Activated CD8-positive, alpha-beta memory T cell treated with anti-CD3 and anti-CD28 coated beads, Interleukin-2, amount 50 U/mL, for 1 hour (primary cell): ENCODE measurements around the gene FGF1.

Experiments used
- DNase-seq: peaks from one replicate; pipeline ENCODE4 v3.0.0-alpha.2; 2020; ENCODE audit errors: extremely low read depth

Gene FGF1

DNA sequence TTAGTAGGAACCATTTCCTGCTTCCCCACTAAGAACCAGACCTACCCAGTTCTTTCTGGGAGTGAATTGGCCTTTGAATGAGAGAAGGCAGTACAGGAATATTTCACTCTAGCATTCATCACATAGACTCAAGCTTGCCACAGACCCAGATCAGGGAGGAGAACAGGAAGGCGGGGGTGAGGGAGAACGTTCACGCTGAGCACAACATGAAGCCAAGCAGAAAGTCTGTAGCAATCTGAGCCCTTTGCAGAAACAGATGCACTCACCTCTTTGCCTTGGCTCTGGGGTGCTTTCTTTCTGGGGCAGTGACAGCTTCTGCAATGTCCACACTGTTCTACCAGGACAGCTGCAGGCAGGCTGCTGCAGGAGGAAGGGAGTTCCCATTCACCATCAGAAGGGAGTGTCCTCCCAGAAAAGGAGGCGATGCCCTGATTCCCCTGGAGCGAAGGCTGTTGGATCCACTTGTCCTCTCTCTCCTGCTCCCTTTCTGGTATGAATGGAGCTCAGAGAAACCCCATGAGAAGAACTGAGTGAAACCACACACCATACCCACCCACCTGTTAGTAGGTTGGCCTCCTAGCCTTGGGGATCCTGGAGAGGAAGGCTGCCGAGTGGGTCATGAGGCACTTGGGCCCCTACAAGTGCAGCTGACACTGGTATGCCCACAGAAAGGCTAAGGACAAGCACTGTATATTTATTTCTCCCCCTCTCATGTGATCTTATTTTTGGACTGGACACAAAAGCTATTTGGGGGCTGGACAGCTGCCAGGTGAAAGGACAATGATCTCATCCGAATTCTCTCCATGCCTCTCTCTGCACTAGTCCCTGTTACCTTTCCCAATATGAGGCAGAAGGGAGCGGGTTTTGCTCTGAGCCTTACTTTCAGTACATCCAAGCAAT lies 11.7 kb upstream of the FGF1 start:
- DNase-seq: no peak

DNA sequence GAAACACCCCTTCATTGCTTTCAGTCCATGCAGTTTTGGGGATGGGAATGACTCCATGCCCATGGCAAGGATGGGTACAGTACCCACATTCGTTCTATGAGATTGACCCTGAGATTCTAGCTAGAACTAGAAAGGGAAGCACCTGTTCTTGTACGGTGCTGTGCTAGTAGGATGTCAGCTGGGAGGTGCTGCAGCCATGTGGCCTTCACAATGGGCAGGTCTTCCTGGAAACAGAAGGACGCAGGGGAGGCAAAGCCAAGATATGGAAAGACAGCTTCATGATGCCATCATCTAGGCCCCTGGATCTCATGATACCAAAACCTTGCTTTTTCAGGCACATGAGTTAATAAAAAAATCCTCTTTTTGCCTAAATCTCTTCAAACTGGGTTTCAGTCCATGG lies 10.5 kb upstream of the FGF1 start:
- no peak for DNase-seq

DNA sequence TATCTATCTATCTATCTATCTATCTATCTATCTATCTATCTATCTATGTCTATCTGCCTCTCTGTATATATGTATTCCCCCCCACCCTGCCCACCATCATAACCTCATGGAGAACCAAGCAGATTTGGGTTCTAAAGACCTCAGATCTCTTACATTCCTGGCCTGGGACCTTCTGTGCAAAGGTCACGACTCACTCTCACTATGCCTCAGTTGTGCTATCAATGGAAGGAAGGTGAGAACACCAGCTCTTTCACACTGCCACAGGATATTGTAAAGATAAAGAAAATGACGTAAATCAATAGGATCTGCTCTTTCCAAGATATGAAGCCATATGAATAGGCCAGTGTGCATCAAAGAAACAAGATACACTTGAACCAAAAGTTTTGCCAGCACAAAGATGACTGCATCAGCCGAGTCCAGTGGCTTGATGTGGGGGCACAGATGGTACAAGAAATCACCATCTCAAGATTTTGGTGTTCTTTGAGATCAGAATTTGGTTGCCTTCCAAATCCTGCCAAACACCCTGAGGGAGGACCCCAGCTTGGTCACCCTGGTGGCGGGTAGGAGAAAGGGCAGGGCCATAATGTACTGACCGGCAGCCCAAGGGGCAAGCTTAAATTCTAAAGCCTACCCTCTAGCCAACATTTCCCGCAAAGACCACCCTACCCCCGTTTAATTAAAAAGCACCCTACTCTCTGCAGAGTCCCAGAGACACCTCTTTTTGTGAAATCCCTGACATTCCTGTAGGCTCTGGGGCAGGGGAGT lies 8.4 kb upstream of the FGF1 start:
- DNase-seq: no peak

DNA sequence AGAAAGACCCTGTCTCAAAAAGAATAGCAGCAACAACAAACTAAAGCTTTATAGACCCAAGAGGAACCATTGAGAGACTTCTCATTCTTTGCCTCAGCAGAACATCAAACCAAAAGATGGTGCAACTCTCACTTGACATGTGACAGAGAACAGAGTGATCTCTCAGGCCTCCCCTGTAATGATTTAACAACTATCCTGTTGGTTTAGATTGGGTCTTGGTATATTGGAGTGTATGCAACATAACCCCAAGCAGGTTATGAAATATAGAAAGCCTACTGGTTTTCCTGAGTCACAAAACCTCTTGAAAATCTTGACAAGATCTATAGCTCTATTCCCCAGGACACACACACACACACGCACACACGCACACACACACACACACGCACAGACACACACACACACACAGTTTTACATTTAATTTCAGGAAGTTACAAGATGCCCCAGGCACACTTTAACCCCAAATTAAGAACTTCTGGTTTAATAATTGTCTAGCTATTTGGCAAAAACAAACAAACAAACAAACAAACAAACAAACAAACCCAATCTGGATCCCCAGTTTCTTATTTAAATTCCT lies 6.5 kb upstream of the FGF1 start:
- DNase-seq: no peak

DNA sequence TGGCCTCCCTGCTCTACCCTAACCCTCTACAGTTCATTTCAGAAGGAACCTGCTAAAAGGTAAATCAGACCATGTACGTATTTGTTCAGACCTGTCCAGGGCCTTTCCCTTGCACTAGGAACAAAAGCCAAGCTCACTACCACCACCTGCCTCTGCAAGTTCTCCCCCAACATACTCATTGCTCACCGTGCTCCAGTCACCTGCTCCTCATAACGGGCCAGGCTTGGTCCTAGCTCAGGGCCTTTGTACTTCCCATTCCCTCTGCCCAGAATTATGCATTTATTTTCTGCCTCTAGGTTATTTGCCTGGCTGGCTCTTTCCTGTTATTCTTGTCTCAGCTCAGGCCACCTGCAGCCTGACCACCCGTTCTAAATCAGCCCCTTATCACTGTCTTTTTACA lies 4.8 kb upstream of the FGF1 start:
- no peak for DNase-seq

DNA sequence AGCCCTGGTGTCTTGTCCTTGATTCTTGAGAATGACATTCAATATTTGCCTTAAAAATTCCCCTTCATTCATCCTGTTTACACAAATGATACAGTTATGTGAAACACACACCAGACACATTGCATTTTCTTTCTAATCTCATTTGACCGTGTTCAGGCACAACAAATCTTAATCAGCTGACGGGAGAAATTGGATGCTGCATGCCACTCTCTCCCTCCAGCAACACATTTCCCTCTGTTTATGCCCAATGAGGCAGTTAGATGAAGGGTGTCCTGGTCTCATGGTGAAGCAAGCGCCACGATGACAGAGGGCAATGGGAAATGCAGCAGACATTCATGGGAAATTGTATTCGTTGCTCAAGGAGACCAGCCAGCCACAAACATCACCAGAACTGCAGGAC lies 3.2 kb upstream of the FGF1 start:
- no peak for DNase-seq

DNA sequence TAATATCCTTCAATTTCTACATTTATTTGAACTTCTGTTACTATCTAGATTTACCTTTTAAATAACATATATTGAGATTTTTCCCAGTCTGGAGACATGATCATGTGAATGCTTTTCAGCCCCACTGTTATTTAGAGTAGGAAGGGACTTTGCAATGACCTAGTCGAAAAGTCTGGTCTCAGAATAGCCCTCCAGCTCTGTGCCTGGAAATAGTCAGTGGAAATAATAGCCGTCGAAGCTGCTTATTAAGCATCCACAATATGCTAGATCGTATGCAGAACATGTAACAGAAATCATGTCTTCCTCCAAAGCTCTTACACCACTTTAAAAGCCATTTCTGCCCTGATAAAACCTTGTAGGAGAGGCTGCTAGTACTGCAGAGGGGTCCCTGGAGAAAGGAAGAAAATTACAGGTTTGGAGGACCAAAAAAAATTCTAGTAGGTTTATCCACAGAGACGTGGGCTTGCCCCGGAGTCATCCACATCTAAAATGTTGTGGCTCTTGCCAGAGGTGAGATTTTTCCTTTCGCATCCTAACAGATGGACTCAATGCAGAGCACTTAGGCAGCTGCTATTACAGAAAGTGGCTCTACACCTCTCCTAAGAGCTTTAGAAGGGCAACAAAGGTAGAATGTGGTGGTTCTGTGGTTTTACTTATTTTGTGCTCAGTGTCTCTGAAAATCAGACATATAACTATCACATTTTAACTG lies 2.5 kb upstream of the FGF1 start:
- DNase-seq: no peak

DNA sequence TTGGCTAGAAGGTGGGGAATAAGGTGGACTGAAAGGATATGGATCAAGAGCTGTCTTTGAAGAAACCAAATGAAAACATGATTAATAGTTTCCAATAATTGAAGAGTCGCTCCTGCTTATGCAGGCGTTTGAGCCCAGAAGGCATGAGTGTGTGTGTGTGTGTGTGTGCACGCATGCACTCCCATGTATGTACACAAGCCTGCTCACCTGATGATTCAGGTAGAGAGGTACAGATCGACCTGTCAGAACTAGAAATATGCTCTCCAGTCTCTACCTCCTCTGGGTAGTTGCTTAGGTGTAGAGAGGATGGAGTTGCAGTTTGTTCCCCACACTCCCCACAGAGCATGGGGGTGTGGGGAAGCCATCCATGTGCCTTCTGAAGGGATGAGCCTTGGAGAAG lies 1.1 kb upstream of the FGF1 start:
- DNase-seq: no peak

DNA sequence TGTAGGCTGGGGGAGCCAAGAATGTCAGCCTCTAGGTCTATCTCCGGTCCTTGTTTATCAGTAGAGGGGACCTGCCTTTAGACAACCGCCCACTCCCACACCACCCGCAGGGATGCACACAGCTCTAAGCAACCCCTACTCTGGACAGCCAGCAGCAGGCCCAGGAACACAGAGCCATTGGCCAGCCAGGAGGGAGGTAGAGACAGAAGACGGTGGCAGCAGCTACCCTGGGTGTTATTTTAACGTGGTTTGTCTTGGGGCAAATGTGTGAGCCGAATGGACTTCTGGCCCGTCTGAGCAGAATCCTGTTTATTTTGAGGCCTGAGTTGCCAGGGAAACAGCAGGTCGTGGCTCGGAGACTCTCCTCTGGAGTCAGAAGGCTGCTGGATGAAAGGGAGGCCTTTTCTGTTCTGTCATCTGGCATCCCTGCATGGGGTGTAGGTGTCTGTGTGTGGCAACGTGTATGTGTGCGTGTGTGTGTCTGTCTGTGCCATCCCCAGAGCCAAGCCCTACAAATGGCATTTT lies 382 bp upstream of the FGF1 start:
- DNase-seq: no peak

DNA sequence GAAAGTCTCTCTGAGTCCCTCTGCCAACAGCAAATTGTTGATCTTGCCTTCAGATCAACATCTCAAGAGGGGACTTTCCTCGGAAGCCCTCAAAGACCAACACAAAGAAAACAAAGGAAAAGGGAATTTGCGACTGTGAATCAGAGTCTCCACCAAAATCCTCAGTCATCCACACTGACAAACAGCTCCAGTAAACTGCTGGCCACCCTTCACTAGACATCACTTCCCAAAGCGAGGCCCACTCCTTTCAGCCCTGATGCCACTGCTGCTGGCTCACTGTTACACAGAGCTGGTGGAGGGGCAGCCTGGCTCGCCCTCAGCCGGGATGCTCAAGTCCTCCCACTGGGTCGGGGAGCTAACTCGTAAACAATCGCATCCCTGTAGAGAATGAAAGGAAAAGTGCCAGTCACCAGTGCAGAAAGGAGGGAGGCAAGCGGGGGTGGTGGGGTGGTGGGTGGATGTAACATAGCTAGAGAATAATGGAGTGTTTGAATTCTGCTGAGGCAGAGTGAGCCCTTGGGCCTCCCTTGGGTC lies 1.3 kb downstream of the FGF1 start:
- no peak for DNase-seq

DNA sequence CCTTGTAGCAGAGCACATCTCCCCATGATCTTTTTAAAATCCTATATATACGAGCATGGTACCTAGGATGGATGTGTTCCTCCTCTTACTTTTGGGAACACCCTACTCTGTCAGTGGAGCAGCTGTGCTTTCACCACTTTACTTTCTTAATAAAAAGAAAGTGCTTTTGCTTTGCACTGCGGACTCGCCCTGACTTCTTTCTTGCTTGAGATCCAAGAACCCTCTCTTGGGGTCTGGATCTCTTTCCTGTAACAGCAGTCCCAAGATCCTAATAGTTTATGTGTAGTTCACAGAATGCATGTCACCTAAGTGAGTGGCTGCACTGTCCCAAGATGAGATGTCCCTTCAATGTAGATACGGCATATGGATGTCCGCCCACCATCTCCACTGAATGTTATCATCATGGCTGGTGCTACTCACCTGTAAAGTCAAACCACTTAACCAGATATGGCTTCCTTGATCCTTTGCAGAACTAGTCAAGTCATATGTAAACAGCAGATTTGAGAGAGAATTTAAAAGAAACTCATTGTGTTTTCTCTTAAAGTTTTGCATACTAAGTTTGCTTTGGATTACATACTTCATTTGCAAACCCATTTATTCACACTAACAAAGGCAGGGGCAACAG lies 1.9 kb downstream of the FGF1 start:
- no peak for DNase-seq

DNA sequence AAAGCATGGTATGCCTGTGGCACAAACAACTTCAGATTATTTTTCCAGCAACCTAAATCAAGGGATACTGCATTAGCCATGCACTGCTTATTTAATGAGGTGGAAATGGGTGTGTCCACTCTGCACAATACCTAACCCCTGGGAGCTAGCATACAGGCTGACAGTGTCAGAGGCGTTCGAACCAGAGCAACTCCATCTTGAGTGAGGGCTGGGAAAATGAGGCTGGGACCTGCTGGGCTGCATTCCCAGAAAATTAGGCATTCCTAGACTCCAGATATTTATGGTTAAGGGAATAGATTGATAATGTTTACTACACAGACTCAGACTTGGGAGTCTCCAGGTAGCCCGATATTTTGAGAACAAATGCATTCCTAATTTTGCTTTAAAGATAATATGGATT lies 2.8 kb downstream of the FGF1 start:
- DNase-seq: no peak

DNA sequence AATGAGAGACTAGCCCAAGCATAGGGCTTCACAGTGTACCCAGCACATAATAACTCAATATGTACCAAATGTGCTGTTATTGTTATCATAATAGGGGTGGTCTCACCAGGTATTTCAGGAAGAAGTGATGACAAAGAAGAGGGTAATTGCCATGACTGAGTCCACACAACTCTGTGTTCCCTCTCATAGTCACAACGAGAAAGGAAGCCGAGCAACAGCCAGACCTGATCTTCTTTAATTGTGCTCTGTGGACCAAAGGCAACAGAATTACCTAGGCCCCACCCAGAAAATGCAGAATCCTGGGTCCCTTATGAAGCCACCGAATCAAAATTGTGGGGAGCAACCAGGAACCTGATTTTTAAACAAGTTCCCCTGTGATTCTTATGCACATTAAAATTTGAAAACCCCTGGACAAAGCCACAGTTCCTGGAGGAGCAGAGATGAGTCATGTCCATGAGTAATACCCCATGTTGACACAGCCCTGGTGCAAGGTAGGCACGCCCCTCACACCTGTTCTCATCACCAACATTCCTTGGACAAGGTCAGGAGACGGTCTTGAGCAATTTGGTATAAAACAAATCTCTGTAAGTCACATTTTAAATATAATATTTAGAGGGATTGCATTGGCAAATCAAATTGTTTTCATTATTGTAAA lies 5.2 kb downstream of the FGF1 start:
- no peak for DNase-seq

DNA sequence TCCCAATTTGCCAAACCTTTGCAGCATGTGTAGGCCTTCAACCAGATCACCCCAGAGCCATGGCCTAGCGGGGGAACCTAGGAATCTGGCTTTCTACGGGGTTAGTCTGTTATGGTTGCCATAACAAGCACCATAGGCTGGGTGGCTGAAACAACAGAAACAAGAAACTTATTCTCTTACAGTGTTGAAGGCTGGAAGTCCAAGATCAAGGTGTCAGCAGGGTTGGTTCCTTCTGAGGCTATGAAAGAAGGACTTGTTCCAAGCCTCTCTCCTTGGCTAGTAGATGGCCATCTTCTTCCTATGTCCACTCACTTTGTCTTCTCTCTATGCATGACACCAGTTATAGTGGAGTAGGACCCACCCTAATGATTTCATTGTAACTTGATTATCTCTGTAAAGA lies 6.1 kb downstream of the FGF1 start:
- DNase-seq: no peak

DNA sequence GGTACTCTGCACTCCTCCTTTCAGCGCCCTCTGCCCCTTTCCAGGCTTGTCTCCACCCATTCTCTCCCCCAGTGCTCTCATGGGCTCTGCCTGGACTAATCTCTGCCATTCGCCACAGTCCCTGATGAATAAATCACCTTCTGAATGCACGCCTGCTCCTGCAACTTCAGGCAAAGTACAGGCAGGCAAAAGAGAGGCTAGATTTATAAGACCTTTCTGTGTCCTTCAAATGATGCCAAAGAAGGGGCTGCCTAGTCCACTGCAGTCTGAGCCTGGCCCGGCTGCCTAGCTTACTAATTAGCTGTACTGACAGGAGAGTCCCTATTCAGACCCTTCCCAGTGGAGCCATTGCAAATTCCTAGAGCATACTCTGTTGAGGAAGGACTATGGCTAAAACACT lies 7.4 kb downstream of the FGF1 start:
- DNase-seq: no peak

DNA sequence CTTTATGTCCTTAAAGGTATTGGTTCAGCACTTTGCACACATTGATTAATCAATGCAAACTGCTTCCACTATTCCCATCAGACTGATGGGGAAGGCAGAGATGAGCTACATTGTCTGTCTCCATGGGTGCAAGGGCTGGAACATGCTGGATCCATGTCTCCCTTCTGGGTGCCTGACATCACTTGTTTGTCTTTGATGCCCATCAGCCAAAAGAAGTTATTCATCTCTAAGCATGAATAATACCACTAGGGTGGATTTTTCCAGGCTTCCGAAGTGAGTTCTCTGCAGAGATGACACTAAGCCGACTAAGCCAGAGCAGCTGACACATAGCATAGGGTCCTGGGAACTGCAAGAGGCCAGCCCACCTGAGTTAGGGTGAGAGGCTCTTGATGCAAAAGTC lies 8.7 kb downstream of the FGF1 start:
- DNase-seq: no peak

DNA sequence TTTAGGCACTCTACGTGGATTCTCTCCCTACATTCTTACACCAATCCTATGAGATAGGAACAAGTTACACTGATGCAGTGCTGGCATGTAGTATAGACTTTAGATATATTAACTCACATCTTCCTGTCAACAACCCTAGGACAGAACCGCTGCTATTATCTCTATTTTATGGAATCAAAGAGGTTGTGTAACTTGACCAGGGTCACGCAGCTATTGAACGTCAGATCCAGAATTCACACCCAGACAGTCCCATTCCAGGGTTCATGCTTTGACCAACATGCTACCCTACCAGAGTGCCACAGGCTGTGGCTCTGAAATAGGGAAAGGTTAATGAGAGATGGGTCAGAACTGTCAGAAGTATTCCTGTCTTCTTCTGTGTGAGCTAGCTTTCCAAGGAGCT lies 9.6 kb downstream of the FGF1 start:
- no peak for DNase-seq

DNA sequence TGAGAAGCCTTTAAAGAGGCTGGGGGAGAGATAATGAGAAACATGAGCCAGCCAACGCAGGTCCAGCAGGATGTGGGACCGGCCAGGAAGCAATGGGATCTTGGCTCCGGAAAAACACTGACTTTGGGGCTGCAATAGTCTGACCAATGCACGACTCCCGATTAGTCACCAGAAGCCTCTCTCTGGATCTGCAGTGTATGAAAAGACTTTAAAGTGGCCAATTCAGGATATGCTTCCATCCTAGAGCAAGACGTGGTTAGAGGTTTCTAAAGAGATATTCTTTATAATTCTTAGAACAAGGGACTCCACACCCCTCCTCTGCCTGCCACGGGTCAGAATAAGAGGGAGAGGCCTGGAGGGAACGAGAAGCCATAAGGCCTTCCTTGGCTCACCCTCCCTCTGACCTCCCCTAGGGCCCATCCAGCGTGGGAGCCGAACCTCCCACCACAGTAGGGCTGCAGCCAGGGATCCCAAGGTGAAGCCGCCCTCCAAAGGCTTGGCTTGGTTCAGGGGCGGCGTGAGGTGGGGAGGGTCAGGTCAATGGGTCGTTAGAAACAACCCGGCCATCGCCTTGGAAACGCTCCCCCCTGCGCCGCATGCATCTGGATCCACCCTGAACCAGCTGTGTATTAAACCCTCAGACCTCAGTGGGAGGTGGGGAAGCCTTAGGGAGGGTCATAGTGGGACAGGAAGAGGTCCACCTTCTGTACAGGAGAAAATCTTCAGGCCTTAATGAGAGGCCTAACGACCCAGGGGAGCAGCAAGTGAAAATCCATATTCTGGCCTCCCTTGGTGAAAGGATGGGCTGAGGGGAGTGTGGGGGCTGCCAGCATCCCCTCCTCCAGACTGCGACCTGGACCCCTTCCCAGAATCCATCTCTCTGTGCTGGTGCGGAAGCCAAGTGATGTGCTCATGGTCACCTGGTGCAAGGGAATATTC lies 11.1 kb downstream of the FGF1 start:
- no peak for DNase-seq

DNA sequence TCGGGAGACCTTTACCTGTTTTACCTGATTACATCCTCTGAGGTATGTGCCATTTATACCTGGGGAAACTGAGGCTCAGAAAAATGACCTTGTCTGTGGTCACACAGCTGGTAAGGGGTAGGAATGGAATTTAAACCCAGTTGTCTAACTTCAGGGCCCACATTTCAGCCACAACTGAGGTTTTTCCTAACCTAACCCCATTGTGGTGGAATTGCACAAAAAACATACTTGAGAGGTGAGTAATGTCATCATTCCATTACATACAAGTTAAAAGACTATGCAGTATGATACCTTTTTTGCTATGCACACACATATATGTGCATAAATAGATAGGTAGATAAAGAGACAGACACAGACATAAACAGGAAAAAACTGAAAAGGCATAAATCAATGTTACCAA lies 14.1 kb downstream of the FGF1 start:
- DNase-seq: no peak

DNA sequence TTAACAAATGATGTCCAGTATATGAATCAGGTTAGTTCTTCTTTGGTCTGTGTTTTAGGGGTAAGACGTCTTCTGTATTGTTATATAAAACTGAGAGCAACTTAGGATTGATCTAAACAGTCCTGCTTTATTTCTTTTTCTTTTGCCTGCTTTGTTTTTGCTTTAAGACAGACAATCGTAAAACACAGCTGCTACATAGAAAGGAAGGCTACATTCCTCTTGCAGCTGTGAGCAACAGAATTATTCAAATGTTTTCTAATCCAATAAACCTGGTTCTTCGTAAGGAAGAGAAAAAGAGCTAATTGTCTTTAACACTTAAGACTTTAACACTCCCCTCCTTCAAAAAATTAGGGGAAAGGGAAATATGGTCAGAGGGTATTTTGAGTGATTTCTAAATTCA lies 14.6 kb downstream of the FGF1 start:
- no peak for DNase-seq
